CD4-positive, alpha-beta T cell (primary cell): ENCODE measurements around the gene COL16A1. TPM values are rescaled to one million over a fixed set of nuclear protein-coding genes. Genes with fewer than 3 reads are reported as not detected.

Source experiments
- ATAC-seq: fragments of 200-7000 bp; cut with Tn5 transposase; one replicate; pipeline ENCODE4 v1.10.0; 2022; ENCODE audit warnings: mild to moderate bottlenecking; ENCODE audit not compliant: poor library complexity
- CTCF ChIA-PET: fragments of 350-600 bp; sonication (Branson Sonifier 250); formaldehyde crosslinking; loops from one replicate; lab custom pipeline; 2021; ENCODE audit warnings: antibody characterized with exemption, inconsistent platforms; lab: Charles Lee
- POLR2A ChIA-PET: fragments of 350-600 bp; sonication (Branson Sonifier 250); formaldehyde crosslinking; loops from one replicate; lab custom pipeline; 2021; ENCODE audit warnings: antibody characterized with exemption, inconsistent platforms; lab: Charles Lee
- DNase-seq, 14 experiments: peaks; one replicate each; pipeline ENCODE4 v3.0.0-alpha.2; 2013 to 2020; ENCODE audit warnings: mixed read lengths in 2 of 14
- H3K27ac ChIP-seq, 2 donors: one replicate each; pipeline versions ENCODE4 v1.5.1 to v1.7.0; 2013; ENCODE audit warnings: low read length in 2 of 2, low read depth in 1 of 2, mild to moderate bottlenecking in 1 of 2
- H3K27me3 ChIP-seq, 2 experiments: 1 replicate in 1 of 2; 2 replicates in 1 of 2; pipeline versions ENCODE4 v1.6.1 to v1.7.0; 2013; ENCODE audit warnings: low read length in 2 of 2, control low read depth in 1 of 2, mild to moderate bottlenecking in 1 of 2, moderate library complexity in 1 of 2; ENCODE audit not compliant: insufficient read depth in 2 of 2, control insufficient read depth in 1 of 2
- H3K36me3 ChIP-seq: one replicate; pipeline ENCODE4 v1.6.1; 2013; ENCODE audit warnings: low read length, control low read depth; ENCODE audit not compliant: insufficient read depth
- H3K4me1 ChIP-seq: one replicate; pipeline ENCODE4 v1.6.1; 2013; ENCODE audit warnings: low read length, control low read depth; ENCODE audit not compliant: insufficient read depth
- H3K4me3 ChIP-seq: one replicate; pipeline ENCODE4 v1.5.1; 2013; ENCODE audit warnings: mild to moderate bottlenecking, low read length, moderate library complexity
- H3K9me3 ChIP-seq, 2 experiments: 1 replicate in 1 of 2; 2 replicates in 1 of 2; pipeline versions ENCODE4 v1.6.1 to v1.7.0; 2013; ENCODE audit warnings: low read length in 2 of 2, mild to moderate bottlenecking in 2 of 2, control low read depth in 1 of 2, moderate library complexity in 1 of 2; ENCODE audit not compliant: control insufficient read depth in 1 of 2, insufficient read depth in 1 of 2
- H3K27ac Mint-ChIP-seq: one replicate; pipeline ENCODE4 v1.8.0; 2020; ENCODE audit warnings: mixed read lengths
- H3K27me3 Mint-ChIP-seq: one replicate; pipeline ENCODE4 v1.8.0; 2021; ENCODE audit warnings: mixed read lengths
- H3K36me3 Mint-ChIP-seq: one replicate; pipeline ENCODE4 v1.8.0; 2021; ENCODE audit warnings: low read depth, mixed read lengths
- H3K4me1 Mint-ChIP-seq: one replicate; pipeline ENCODE4 v1.8.0; 2021; ENCODE audit warnings: low read depth, mixed read lengths
- H3K4me3 Mint-ChIP-seq: one replicate; pipeline ENCODE4 v1.8.0; 2020; ENCODE audit warnings: mild to moderate bottlenecking, mixed read lengths
- H3K9me3 Mint-ChIP-seq: one replicate; pipeline ENCODE4 v1.8.0; 2020; ENCODE audit warnings: mixed read lengths
- intact Hi-C, 2 experiments: fragments of 100-400 bp; cut with DNase I in 1 of 2; cut with micrococcal nuclease in 1 of 2; formaldehyde crosslinking; loops; one replicate each; pipeline versions ENCODE4 v1.15.1 to v1.9.0; 2023 to 2025; cut with DNase I, micrococcal nuclease
- total RNA-seq, 174 experiments: library from RNA in 2 of 174; stranded (reverse) in 2 of 174; gene quantifications; one replicate each; pipeline ENCODE4 v1.2.3 and lab custom pipeline; 2021 to 2026
- TF ChIP-seq, protein P1 (sequence below): fragments of 200-600 bp; IDR thresholded peaks from one replicate; pipeline ENCODE4 v1.8.0; 2022; ENCODE audit warnings: antibody characterized with exemption, mild to moderate bottlenecking

COL16A1 gene
- total RNA-seq, 2 experiments from 2014 or later = not detected

DNA sequence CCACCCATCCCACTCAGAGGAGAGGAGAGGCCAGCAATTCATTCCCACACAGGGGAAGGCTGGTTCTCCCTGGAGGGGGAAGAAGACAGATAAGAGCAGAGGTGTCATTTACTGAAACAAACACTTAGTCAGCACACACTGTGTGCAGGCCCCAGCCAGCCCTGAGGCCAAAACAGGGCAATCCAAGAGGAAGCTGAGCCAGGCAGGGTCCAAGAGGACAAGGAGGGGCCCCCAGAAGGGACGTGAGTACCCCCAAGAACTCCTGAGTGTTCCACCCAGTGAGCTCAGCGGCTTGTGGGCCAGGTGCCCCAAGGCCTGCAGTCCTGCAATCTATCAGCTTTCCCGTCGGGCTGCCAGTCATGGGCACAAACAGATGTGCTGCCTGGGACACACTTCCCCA, 44.5 kb upstream of the COL16A1 start:
- ChIA-PET POLR2A (no interaction called here), CTCF (no interaction called here)
- no peaks in the 10 kb centered on the region for H3K9me3 ChIP-seq
- TF ChIP-seq, protein P1, sequence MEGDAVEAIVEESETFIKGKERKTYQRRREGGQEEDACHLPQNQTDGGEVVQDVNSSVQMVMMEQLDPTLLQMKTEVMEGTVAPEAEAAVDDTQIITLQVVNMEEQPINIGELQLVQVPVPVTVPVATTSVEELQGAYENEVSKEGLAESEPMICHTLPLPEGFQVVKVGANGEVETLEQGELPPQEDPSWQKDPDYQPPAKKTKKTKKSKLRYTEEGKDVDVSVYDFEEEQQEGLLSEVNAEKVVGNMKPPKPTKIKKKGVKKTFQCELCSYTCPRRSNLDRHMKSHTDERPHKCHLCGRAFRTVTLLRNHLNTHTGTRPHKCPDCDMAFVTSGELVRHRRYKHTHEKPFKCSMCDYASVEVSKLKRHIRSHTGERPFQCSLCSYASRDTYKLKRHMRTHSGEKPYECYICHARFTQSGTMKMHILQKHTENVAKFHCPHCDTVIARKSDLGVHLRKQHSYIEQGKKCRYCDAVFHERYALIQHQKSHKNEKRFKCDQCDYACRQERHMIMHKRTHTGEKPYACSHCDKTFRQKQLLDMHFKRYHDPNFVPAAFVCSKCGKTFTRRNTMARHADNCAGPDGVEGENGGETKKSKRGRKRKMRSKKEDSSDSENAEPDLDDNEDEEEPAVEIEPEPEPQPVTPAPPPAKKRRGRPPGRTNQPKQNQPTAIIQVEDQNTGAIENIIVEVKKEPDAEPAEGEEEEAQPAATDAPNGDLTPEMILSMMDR = no peak
- intact Hi-C loops = no loop called here
- H3K9me3 Mint-ChIP-seq = no peaks in the 10 kb centered on the region
- no peak overlapping the region for H3K27ac Mint-ChIP-seq
- H3K4me3 Mint-ChIP-seq = no peak overlapping the region
- no peaks in the 10 kb centered on the region for H3K27me3 ChIP-seq
- H3K36me3 Mint-ChIP-seq = no peaks in the 10 kb centered on the region
- H3K4me1 Mint-ChIP-seq = peaks cover 13% of the 10 kb centered on the region
- H3K27ac ChIP-seq = no peak overlapping the region
- no peaks in the 10 kb centered on the region for H3K27me3 Mint-ChIP-seq
- H3K4me1 ChIP-seq = peaks cover 51% of the 10 kb centered on the region
- no peaks in the 10 kb centered on the region for H3K36me3 ChIP-seq
- H3K4me3 ChIP-seq = no peak overlapping the region
- ATAC-seq (no peak), DNase-seq (no peak)

DNA sequence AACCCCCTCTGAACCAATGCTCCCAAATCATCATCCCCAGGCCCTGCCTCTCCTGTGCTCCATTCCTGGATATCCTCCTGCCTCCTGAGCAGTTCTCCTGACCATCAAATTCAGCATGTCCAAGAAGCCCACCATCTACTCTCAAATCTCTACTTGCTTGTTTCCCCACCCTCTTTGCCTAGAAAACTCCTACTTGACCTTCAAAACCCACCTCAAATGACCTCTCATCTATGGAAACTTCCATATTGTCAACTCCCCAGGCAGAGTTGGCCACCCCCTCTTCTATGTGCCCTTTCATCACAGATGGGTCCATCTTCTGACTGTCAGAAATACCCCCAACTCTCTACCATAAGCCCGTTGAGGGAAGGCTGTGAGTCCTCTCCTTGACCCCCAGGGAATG, 43.5 kb upstream of the COL16A1 start:
- ChIA-PET POLR2A (no interaction called here), CTCF (no interaction called here)
- H3K4me3 ChIP-seq = no peak overlapping the region
- no peaks in the 10 kb centered on the region for H3K9me3 ChIP-seq
- intact Hi-C loops = no loop called here
- Mint-ChIP-seq H3K4me3 (no peak overlapping the region), H3K27me3 (no peaks in the 10 kb centered on the region), H3K36me3 (no peaks in the 10 kb centered on the region), H3K4me1 (peaks cover 13% of the 10 kb centered on the region), H3K27ac (no peak overlapping the region), H3K9me3 (no peaks in the 10 kb centered on the region)
- DNase-seq = no peak
- TF ChIP-seq, protein P1 = no peak
- no peak for ATAC-seq
- H3K4me1 ChIP-seq = peaks cover 50% of the 10 kb centered on the region
- no peaks in the 10 kb centered on the region for H3K36me3 ChIP-seq
- H3K27me3 ChIP-seq = no peaks in the 10 kb centered on the region
- no peak overlapping the region for H3K27ac ChIP-seq

DNA sequence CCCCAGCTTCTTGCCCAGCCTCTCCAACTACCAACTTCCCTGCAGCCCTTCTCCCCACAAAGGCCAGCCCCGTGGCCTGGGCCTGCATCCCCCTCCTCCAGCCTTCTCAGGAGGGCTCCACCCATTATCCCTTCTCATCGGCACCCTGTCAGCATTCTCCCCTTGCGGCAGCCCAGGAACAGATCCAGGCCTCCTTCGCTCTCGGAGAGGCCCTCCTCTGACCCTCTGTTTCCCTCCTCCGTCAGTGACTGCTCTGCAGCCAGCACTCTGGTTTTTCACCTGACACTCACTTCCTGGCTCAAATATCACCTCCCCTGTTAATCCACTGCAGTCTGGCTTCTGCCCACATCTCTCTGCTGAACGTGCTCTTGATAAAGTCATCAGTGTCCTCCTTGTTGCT, 42.9 kb upstream of the COL16A1 start:
- no peak for DNase-seq
- POLR2A ChIA-PET = no interaction called here
- no peak for ATAC-seq

More for the DNA sequence above, 42.9 kb upstream of the COL16A1 start:
- CTCF ChIA-PET = no interaction called here
- TF ChIP-seq, protein P1 = no peak
- intact Hi-C loops = no loop called here
- Mint-ChIP-seq H3K36me3 (no peaks in the 10 kb centered on the region), H3K27me3 (no peaks in the 10 kb centered on the region), H3K27ac (no peak overlapping the region), H3K9me3 (no peaks in the 10 kb centered on the region), H3K4me1 (peaks cover 9% of the 10 kb centered on the region), H3K4me3 (no peak overlapping the region)
- Histone ChIP-seq H3K36me3 (no peaks in the 10 kb centered on the region), H3K4me3 (no peak overlapping the region), H3K9me3 (no peaks in the 10 kb centered on the region), H3K4me1 (peaks cover 44% of the 10 kb centered on the region), H3K27ac (no peak overlapping the region), H3K27me3 (no peaks in the 10 kb centered on the region)
